ENCODE data around the gene CAT. TPM values are rescaled to one million over a fixed set of nuclear protein-coding genes. Genes with fewer than 3 reads are reported as not detected.

Gene CAT
- total and polyA plus RNA-seq, 9 of the 15 experiments (the other 6 are each of a cell fraction or from before 2014, with no cell fraction given): 86.7 to 183 (median 114) TPM

DNA sequence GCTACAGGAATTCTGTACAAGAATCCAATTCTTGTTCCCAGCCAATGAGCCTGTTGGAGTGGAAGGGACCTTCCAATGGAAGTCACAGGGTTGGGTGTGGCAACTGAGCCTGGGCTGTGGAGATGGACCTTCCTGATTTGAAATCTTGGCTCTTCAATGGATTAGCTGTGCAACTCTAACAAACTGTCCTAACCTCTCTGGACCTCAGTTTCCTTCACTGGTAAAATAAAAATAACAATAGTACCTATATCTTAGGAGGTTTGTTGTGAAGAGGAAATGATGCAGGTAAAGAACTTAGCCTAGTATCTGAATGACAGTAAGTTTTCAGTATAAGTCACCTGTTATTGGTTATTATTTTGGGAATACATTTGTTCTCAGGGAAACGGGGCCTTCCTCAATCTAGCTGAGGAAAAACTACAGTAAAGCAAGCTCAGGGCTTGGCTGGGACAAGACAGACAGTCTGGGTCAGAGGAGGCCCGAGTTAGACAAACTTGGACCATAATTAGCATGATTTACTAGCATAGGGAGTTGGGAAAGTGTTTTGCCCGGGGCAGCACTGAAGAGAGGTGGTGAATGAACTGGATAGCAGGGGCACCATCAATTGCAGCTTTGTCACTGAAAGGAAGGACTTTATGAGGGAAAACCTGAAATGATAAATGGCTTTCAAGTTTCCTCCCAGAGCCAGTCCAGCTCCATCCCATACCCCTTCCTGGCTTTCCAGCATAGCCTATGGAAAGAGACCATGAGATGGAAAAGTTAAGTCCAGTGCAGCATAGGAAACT, 61.2 kb downstream of the CAT start:
- Histone ChIP-seq H3K4me2 (ENCODE audit: insufficient read depth, low read length) (no peak overlapping the region), H4K20me1 (replicated peaks; ENCODE audit: control insufficient read depth, insufficient read depth, low read length) (no peaks in the 10 kb centered on the region), H3K9me3 (replicated peaks; ENCODE audit: control insufficient read depth, insufficient read depth, low read depth, low read length) (no peaks in the 10 kb centered on the region), H3K9me1 (ENCODE audit: control insufficient read depth, insufficient read depth, low read length) (no peaks in the 10 kb centered on the region), H3K27ac (ENCODE audit: extremely low read depth, low read depth, low read length) (no peak overlapping the region), H3K4me1 (replicated peaks in 1 of 2; ENCODE audit: control insufficient read depth in 2 of 2, insufficient read depth in 2 of 2, low read length in 2 of 2) (peaks cover 0 to 4% of the 10 kb centered on the region in 2 experiments; a peak in 2 of 5 replicates), H3K79me2 (ENCODE audit: control insufficient read depth, insufficient read depth, low read length) (no peaks in the 10 kb centered on the region), H3K27me3 (ENCODE audit: control insufficient read depth in 2 of 2, insufficient read depth in 2 of 2, low read length in 2 of 2) (peaks cover 5 to 24% of the 10 kb centered on the region in 2 experiments; a peak in 4 of 5 replicates), H3K9ac (ENCODE audit: insufficient read depth in 1 of 2, low read depth in 2 of 2, low read length in 2 of 2) (no peak overlapping the region), H3K36me3 (ENCODE audit: control insufficient read depth, insufficient read depth, low read length) (no peaks in the 10 kb centered on the region), H3K4me3 (no peak overlapping the region), H2AFZ (ENCODE audit: low read depth, low read length) (no peak overlapping the region)
- WGBS (ENCODE audit: insufficient coverage, low coverage, missing lambda C conversion rate): 0% methylated on average over 3 of the region's 3 CpGs
- BruUV-seq (replicated peaks): no TSS peak
- intact Hi-C loops (cut with micrococcal nuclease) (loop anchor here (10.0 kb wide), 1 partner anchor 505 kb away; no protein-coding TSS in a partner anchor), in situ Hi-C loops (cut with MboI) (loop anchor here (25.0 kb wide), 1 partner anchor 688 kb away; no protein-coding TSS in a partner anchor)
- ChIA-PET CTCF (ENCODE audit: low intra/inter-chr PET ratio) (no interaction called here), POLR2A (interaction anchor here (0.6 kb wide), 1 partner anchor 683 kb away, joined by 3 read pairs; no protein-coding TSS in a partner anchor)
- DNase-seq (ENCODE audit: extremely low read depth in 1 of 4, low spot score in 3 of 4) (no peak), FAIRE-seq (no peak), ATAC-seq (no peak)
- TF ChIP-seq ZFP36 (IDR thresholded peaks at IDR 0.05; ENCODE audit: low read depth, low read length, partially characterized antibody) (peak; percentile 60), NFIX (CRISPR knock-in tag; IDR thresholded peaks at IDR 0.05; ENCODE audit: low read depth) (no peak), MEF2A (IDR thresholded peaks at IDR 0.05; ENCODE audit: control insufficient read depth, low read depth, low read length) (no peak), SMARCB1 (IDR thresholded peaks at IDR 0.05; ENCODE audit: insufficient read length, low read depth) (no peak), ARID3B (CRISPR knock-in tag; IDR thresholded peaks at IDR 0.05; ENCODE audit: borderline replicate concordance) (no peak), STAG1 (CRISPR knock-in tag; IDR thresholded peaks at IDR 0.05; ENCODE audit: borderline replicate concordance) (no peak), ZFP30 (CRISPR knock-in tag; IDR thresholded peaks at IDR 0.05; ENCODE audit: borderline replicate concordance) (no peak), FIP1L1 (IDR thresholded peaks at IDR 0.05; ENCODE audit: low read depth, low read length, poor library complexity, severe bottlenecking) (no peak), THRAP3 (IDR thresholded peaks at IDR 0.05; ENCODE audit: borderline replicate concordance) (no peak), ARID1B (IDR thresholded peaks at IDR 0.05) (no peak), PHF8 (IDR thresholded peaks at IDR 0.05; ENCODE audit: borderline replicate concordance, low read length) (no peak), PTRF (tag; IDR thresholded peaks at IDR 0.05) (no peak), RBM25 (IDR thresholded peaks at IDR 0.05; ENCODE audit: low read depth, low read length, severe bottlenecking) (peak; percentile 72), POLR2B (IDR thresholded peaks at IDR 0.05; ENCODE audit: low read depth, partially characterized antibody) (no peak), SMARCA5 (IDR thresholded peaks at IDR 0.05) (no peak), PML (IDR thresholded peaks at IDR 0.05; ENCODE audit: low read length) (no peak), BCOR (IDR thresholded peaks at IDR 0.05) (peak; percentile 28; the same call in 1 of the 2 replicates)
- TF ChIP-seq, protein P1, sequence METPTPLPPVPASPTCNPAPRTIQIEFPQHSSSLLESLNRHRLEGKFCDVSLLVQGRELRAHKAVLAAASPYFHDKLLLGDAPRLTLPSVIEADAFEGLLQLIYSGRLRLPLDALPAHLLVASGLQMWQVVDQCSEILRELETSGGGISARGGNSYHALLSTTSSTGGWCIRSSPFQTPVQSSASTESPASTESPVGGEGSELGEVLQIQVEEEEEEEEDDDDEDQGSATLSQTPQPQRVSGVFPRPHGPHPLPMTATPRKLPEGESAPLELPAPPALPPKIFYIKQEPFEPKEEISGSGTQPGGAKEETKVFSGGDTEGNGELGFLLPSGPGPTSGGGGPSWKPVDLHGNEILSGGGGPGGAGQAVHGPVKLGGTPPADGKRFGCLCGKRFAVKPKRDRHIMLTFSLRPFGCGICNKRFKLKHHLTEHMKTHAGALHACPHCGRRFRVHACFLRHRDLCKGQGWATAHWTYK (CRISPR knock-in tag; IDR thresholded peaks at IDR 0.05): no peak
- TF ChIP-seq, protein P2, sequence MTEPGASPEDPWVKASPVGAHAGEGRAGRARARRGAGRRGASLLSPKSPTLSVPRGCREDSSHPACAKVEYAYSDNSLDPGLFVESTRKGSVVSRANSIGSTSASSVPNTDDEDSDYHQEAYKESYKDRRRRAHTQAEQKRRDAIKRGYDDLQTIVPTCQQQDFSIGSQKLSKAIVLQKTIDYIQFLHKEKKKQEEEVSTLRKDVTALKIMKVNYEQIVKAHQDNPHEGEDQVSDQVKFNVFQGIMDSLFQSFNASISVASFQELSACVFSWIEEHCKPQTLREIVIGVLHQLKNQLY (CRISPR knock-in tag; conservative IDR thresholded peaks at IDR 0.05): no peak
